Ammon's horn (tissue), 1 donor: ENCODE measurements around the gene JARID2.

Source experiments
- DNase-seq: peaks from one replicate; pipeline ENCODE4 v3.0.0-alpha.2; 2016; ENCODE audit warnings: low spot score

JARID2 gene

GRCh38 chr6:15358579-15359327, 112.9 kb downstream of the JARID2 start:
- no peak for DNase-seq

GRCh38 chr6:15359335-15359862, 113.5 kb downstream of the JARID2 start:
- DNase-seq = no peak

GRCh38 chr6:15360300-15360699, 114.4 kb downstream of the JARID2 start:
- DNase-seq = no peak

GRCh38 chr6:15361197-15361596, 115.3 kb downstream of the JARID2 start:
- no peak for DNase-seq

GRCh38 chr6:15362274-15363160, 116.6 kb downstream of the JARID2 start:
- no peak for DNase-seq

- DNase-seq = no peak
Measured at GRCh38 chr6:15363164-15363522, 117.3 kb downstream of the JARID2 start.

- no peak for DNase-seq
Measured at GRCh38 chr6:15363523-15364400, 117.9 kb downstream of the JARID2 start.

GRCh38 chr6:15364401-15365037, 118.7 kb downstream of the JARID2 start:
- no peak for DNase-seq

GRCh38 chr6:15365273-15365687, 119.4 kb downstream of the JARID2 start:
- DNase-seq = peak; percentile 88

GRCh38 chr6:15366003-15366535, 120.2 kb downstream of the JARID2 start:
- DNase-seq = no peak

- DNase-seq = no peak
Measured at GRCh38 chr6:15366879-15367278, 121.0 kb downstream of the JARID2 start.

GRCh38 chr6:15368186-15368585, 122.3 kb downstream of the JARID2 start:
- peak; percentile 45 for DNase-seq

- no peak for DNase-seq
Measured at GRCh38 chr6:15368873-15369272, 123.0 kb downstream of the JARID2 start.

- no peak for DNase-seq
Measured at GRCh38 chr6:15369838-15370237, 124.0 kb downstream of the JARID2 start.

- no peak for DNase-seq
Measured at GRCh38 chr6:15370733-15371671, 125.1 kb downstream of the JARID2 start.

- no peak for DNase-seq
Measured at GRCh38 chr6:15372932-15373331, 127.1 kb downstream of the JARID2 start.

GRCh38 chr6:15374119-15374518, 128.2 kb downstream of the JARID2 start:
- DNase-seq = no peak

GRCh38 chr6:15375018-15375417, 129.1 kb downstream of the JARID2 start:
- DNase-seq = no peak

- no peak for DNase-seq
Measured at GRCh38 chr6:15375638-15376290, 129.9 kb downstream of the JARID2 start.
